Caco-2 (cell line): ENCODE measurements around the gene NRCAM. TPM values are rescaled to one million over a fixed set of nuclear protein-coding genes. Genes with fewer than 3 reads are reported as not detected.

Experiments used
- BruUV-seq: library from RNA; stranded (reverse); fragments of 400-500 nt; replicated peaks from 2 replicates; lab custom pipeline; 2021; lab: Mats Ljungman, UMichigan
- CTCF ChIA-PET: fragments of 300-600 bp; sonication (Branson Sonifier 250); formaldehyde crosslinking; loops from one replicate; lab custom pipeline; 2022; ENCODE audit warnings: antibody characterized with exemption; lab: Charles Lee
- POLR2A ChIA-PET: fragments of 300-600 bp; sonication (Branson Sonifier 250); formaldehyde crosslinking; loops from one replicate; lab custom pipeline; 2022; ENCODE audit warnings: antibody characterized with exemption; lab: Charles Lee
- DNase-seq, 2 experiments: peaks; one replicate each; pipeline versions ENCODE4 v3.0.0 to v3.0.0-alpha.2; 2020 to 2022
- H3K27me3 ChIP-seq: replicated peaks from 2 replicates; pipeline ENCODE4 v1.6.0; 2011; ENCODE audit warnings: low read length; ENCODE audit not compliant: control insufficient read depth, insufficient read depth
- H3K36me3 ChIP-seq: 2 replicates; pipeline ENCODE4 v1.5.1; 2011; ENCODE audit warnings: low read length; ENCODE audit not compliant: control insufficient read depth, insufficient read depth
- H3K4me1 ChIP-seq: fragments of 250-450 bp; sonication (Bioruptor Pico); 2 replicates; pipeline ENCODE4 v1.5.1; 2020; ENCODE audit warnings: mild to moderate bottlenecking
- H3K4me3 ChIP-seq: 2 replicates; pipeline ENCODE4 v1.5.1; 2011; ENCODE audit warnings: low read depth, mild to moderate bottlenecking, control low read depth, low read length
- H3K9me3 ChIP-seq: fragments of 250-450 bp; sonication (Bioruptor Pico); 2 replicates; pipeline ENCODE4 v1.5.1; 2020; ENCODE audit warnings: mild to moderate bottlenecking, moderate library complexity
- H3K27ac Mint-ChIP-seq: one replicate; pipeline ENCODE4 v1.8.0; 2022; ENCODE audit warnings: mixed read lengths; ENCODE audit not compliant: unreplicated experiment
- H3K27me3 Mint-ChIP-seq: one replicate; pipeline ENCODE4 v1.8.0; 2022; ENCODE audit warnings: mixed read lengths; ENCODE audit not compliant: insufficient read depth, unreplicated experiment
- H3K36me3 Mint-ChIP-seq: one replicate; pipeline ENCODE4 v1.8.0; 2022; ENCODE audit warnings: mild to moderate bottlenecking, mixed read lengths; ENCODE audit not compliant: insufficient read depth, unreplicated experiment
- H3K4me1 Mint-ChIP-seq: one replicate; pipeline ENCODE4 v1.8.0; 2022; ENCODE audit warnings: low read depth, mixed read lengths; ENCODE audit not compliant: unreplicated experiment
- H3K4me3 Mint-ChIP-seq: one replicate; pipeline ENCODE4 v1.8.0; 2022; ENCODE audit warnings: mild to moderate bottlenecking, moderate library complexity, mixed read lengths; ENCODE audit not compliant: unreplicated experiment
- H3K9me3 Mint-ChIP-seq: one replicate; pipeline ENCODE4 v1.8.0; 2022; ENCODE audit warnings: mixed read lengths; ENCODE audit not compliant: unreplicated experiment
- CTCF ChIP-seq, 2 experiments: fragments of 200-600 bp in 1 of 2; IDR thresholded peaks; 1 replicate in 1 of 2; 2 replicates in 1 of 2; pipeline versions ENCODE4 v1.5.1 to v1.8.0; 2011 to 2022; ENCODE audit warnings: antibody characterized with exemption in 1 of 2, control low read depth in 1 of 2, inconsistent platforms in 1 of 2, low read depth in 1 of 2, low read length in 1 of 2, mild to moderate bottlenecking in 1 of 2, moderate library complexity in 1 of 2; ENCODE audit not compliant: insufficient read depth in 1 of 2, severe bottlenecking in 1 of 2, unreplicated experiment in 1 of 2
- intact Hi-C: fragments of 100-400 bp; cut with micrococcal nuclease; formaldehyde crosslinking; loops from one replicate; pipeline ENCODE4 v1.10.0; 2022; ENCODE audit not compliant: unreplicated experiment
- total RNA-seq: library from RNA; stranded (reverse); gene quantifications from 2 replicates; pipeline ENCODE4 v1.2.3, GENCODE V29; 2022

NRCAM gene
- total RNA-seq, 1 experiment from 2014 or later: 96.2 TPM

- H3K36me3 ChIP-seq: no peaks in the 10 kb centered on the region
- H3K4me3 Mint-ChIP-seq: no peak overlapping the region
- H3K36me3 Mint-ChIP-seq: no peaks in the 10 kb centered on the region
- H3K4me1 ChIP-seq: peaks cover 9% of the 10 kb centered on the region; the same call in 1 of the 2 replicates
- no peaks in the 10 kb centered on the region for H3K27me3 Mint-ChIP-seq
- DNase-seq: no peak
- CTCF ChIA-PET: no interaction called here
- BruUV-seq: no TSS peak
- H3K9me3 Mint-ChIP-seq: peaks cover 10% of the 10 kb centered on the region
- no peaks in the 10 kb centered on the region for H3K27me3 ChIP-seq
- POLR2A ChIA-PET: no interaction called here
- no peaks in the 10 kb centered on the region for H3K9me3 ChIP-seq
- H3K27ac Mint-ChIP-seq: no peak overlapping the region
- no peak for TF ChIP-seq CTCF (IDR thresholded peaks at IDR 0.05; ENCODE audit: insufficient read depth in 1 of 2, low read depth in 1 of 2, low read length in 1 of 2, severe bottlenecking in 1 of 2, unreplicated experiment in 1 of 2)
- intact Hi-C loops: no loop called here
- no peak overlapping the region for H3K4me3 ChIP-seq
- H3K4me1 Mint-ChIP-seq: peaks cover 8% of the 10 kb centered on the region
Observed at GRCh38 chr7:108138911-108139310, 317.3 kb downstream of the NRCAM start.

DNA sequence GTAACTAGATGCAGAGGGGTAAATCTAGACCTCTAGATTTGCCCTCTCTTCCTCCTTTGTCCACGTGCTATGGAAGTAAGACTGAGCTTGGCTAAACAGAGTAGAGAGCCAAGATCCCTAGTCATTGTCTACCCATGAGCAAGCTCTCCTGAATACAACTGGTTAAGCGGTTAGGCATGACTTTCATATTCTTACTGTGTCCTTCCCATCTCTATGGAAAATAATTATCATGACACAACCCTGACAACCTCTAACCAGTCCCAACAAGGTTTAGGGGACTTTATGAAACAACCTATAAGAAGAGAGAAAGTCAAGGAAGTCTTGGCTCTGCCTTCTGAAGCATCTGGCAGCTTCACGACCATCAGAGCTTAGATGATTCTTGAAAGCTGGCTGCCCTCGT lies 318.2 kb downstream of the NRCAM start:
- peaks cover 6% of the 10 kb centered on the region; the same call in 1 of the 2 replicates for H3K4me1 ChIP-seq
- H3K9me3 Mint-ChIP-seq: peaks cover 10% of the 10 kb centered on the region
- H3K27me3 Mint-ChIP-seq: no peaks in the 10 kb centered on the region
- POLR2A ChIA-PET: no interaction called here
- intact Hi-C loops: no loop called here
- no peak overlapping the region for H3K4me3 Mint-ChIP-seq
- no peaks in the 10 kb centered on the region for H3K36me3 ChIP-seq
- TF ChIP-seq CTCF (IDR thresholded peaks at IDR 0.05; ENCODE audit: insufficient read depth in 1 of 2, low read depth in 1 of 2, low read length in 1 of 2, severe bottlenecking in 1 of 2, unreplicated experiment in 1 of 2): no peak
- BruUV-seq: no TSS peak
- H3K27ac Mint-ChIP-seq: no peak overlapping the region
- no peaks in the 10 kb centered on the region for H3K9me3 ChIP-seq
- H3K4me3 ChIP-seq: no peak overlapping the region
- CTCF ChIA-PET: no interaction called here
- peaks cover 4% of the 10 kb centered on the region for H3K4me1 Mint-ChIP-seq
- DNase-seq: no peak
- H3K36me3 Mint-ChIP-seq: no peaks in the 10 kb centered on the region
- no peaks in the 10 kb centered on the region for H3K27me3 ChIP-seq

DNA sequence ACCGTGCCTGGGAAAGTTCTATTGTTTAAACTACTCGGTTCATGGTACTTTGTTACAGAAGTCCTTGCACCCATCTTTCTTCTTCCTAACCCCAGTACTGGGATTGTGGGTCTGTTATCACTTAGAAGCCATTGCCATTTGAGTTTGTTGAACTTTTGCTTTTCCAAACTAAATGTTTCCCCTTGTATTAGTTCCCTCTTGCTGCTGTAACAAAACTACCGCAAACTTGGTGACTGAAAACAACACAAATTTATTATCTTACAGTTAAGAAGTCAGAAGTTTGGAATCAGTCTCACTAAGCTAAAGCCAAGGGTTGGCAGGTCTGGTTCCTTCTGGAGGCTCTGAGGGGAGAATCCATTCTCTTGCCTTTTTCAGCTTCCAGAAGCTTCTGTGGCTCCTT lies 319.2 kb downstream of the NRCAM start:
- BruUV-seq: no TSS peak
- ChIA-PET CTCF (no interaction called here), POLR2A (no interaction called here)
- Histone ChIP-seq H3K4me1 (no peaks in the 10 kb centered on the region), H3K27me3 (no peaks in the 10 kb centered on the region), H3K4me3 (no peak overlapping the region), H3K9me3 (no peaks in the 10 kb centered on the region), H3K36me3 (no peaks in the 10 kb centered on the region)
- no peak for TF ChIP-seq CTCF (IDR thresholded peaks at IDR 0.05; ENCODE audit: insufficient read depth in 1 of 2, low read depth in 1 of 2, low read length in 1 of 2, severe bottlenecking in 1 of 2, unreplicated experiment in 1 of 2)
- Mint-ChIP-seq H3K4me3 (no peak overlapping the region), H3K9me3 (peaks cover 10% of the 10 kb centered on the region), H3K36me3 (no peaks in the 10 kb centered on the region), H3K4me1 (no peaks in the 10 kb centered on the region), H3K27ac (no peak overlapping the region), H3K27me3 (no peaks in the 10 kb centered on the region)
- no peak for DNase-seq
- intact Hi-C loops: no loop called here
